HuH-7.5 (cell line): ENCODE results near the gene MYO15A.
"Not testable (repeated sequence)": the region's sequence is repeated elsewhere in the genome, so short reads cannot be mapped to it uniquely, and the experiment has no call there.

Source experiments
- DNase-seq: peaks from one replicate; pipeline ENCODE4 v3.0.0; 2011; ENCODE audit warnings: low spot score

Gene MYO15A

GRCh38 chr17:18185832-18186626 lies 77.5 kb downstream of the MYO15A start:
- DNase-seq = no peak

GRCh38 chr17:18186627-18186982 lies 78.0 kb downstream of the MYO15A start:
- DNase-seq = no peak

- DNase-seq = no peak
These were observed 78.7 kb downstream of the MYO15A start for GRCh38 chr17:18187226-18187625.

- DNase-seq = no peak
These were observed 79.5 kb downstream of the MYO15A start for GRCh38 chr17:18187821-18188761.

- no peak for DNase-seq
These were observed 82.2 kb downstream of the MYO15A start for GRCh38 chr17:18190628-18191235.

GRCh38 chr17:18191236-18191667 lies 82.7 kb downstream of the MYO15A start:
- DNase-seq = no peak

GRCh38 chr17:18191967-18192366 lies 83.4 kb downstream of the MYO15A start:
- no peak for DNase-seq

GRCh38 chr17:18194394-18194793 lies 85.8 kb downstream of the MYO15A start:
- DNase-seq = no peak

GRCh38 chr17:18194804-18195203 lies 86.2 kb downstream of the MYO15A start:
- DNase-seq = no peak

- DNase-seq = no peak
These were observed 86.7 kb downstream of the MYO15A start for GRCh38 chr17:18195246-18195645.

GRCh38 chr17:18197535-18198194 lies 89.1 kb downstream of the MYO15A start:
- DNase-seq = no peak

- DNase-seq = no peak
These were observed 90.0 kb downstream of the MYO15A start for GRCh38 chr17:18198530-18198929.

- DNase-seq = no peak
These were observed 92.6 kb downstream of the MYO15A start for GRCh38 chr17:18201108-18201507.

- no peak for DNase-seq
These were observed 94.8 kb downstream of the MYO15A start for GRCh38 chr17:18203308-18203707.

- no peak for DNase-seq
These were observed 97.3 kb downstream of the MYO15A start for GRCh38 chr17:18205861-18206260.

- DNase-seq = no peak
These were observed 98.4 kb downstream of the MYO15A start for GRCh38 chr17:18206962-18207361.

- no peak for DNase-seq
These were observed 99.5 kb downstream of the MYO15A start for GRCh38 chr17:18208092-18208491.

- DNase-seq = no peak
These were observed 105.2 kb downstream of the MYO15A start for GRCh38 chr17:18213666-18214270.

- DNase-seq = not testable (repeated sequence)
These were observed 108.3 kb downstream of the MYO15A start for GRCh38 chr17:18216906-18217305.

- DNase-seq = peak; percentile 71
These were observed 109.0 kb downstream of the MYO15A start for GRCh38 chr17:18217412-18218015.

GRCh38 chr17:18218756-18219415 lies 110.3 kb downstream of the MYO15A start:
- no peak for DNase-seq
